Calu3 (cell line): ENCODE results near the gene PDE7B. TPM values are rescaled to one million over a fixed set of nuclear protein-coding genes. Genes with fewer than 3 reads are reported as not detected.

Source experiments
- BruUV-seq: library from RNA; stranded (reverse); fragments of 400-500 nt; replicated peaks from 2 replicates; lab custom pipeline; 2021; lab: Mats Ljungman, UMichigan
- CTCF ChIA-PET: fragments of 300-600 bp; sonication (Branson Sonifier 250); formaldehyde crosslinking; loops from one replicate; lab custom pipeline; 2022; ENCODE audit warnings: antibody characterized with exemption; lab: Charles Lee
- DNase-seq: peaks from one replicate; pipeline ENCODE4 v3.0.0; 2022
- H3K27ac Mint-ChIP-seq: one replicate; pipeline ENCODE4 v1.8.0; 2022; ENCODE audit warnings: mixed read lengths; ENCODE audit not compliant: unreplicated experiment
- H3K27me3 Mint-ChIP-seq: one replicate; pipeline ENCODE4 v1.8.0; 2022; ENCODE audit warnings: mixed read lengths; ENCODE audit not compliant: unreplicated experiment
- H3K36me3 Mint-ChIP-seq: one replicate; pipeline ENCODE4 v1.8.0; 2022; ENCODE audit warnings: mild to moderate bottlenecking, moderate library complexity, mixed read lengths; ENCODE audit not compliant: insufficient read depth, unreplicated experiment
- H3K4me1 Mint-ChIP-seq: one replicate; pipeline ENCODE4 v1.8.0; 2022; ENCODE audit warnings: mild to moderate bottlenecking, low read depth, mixed read lengths; ENCODE audit not compliant: unreplicated experiment
- H3K4me3 Mint-ChIP-seq: one replicate; pipeline ENCODE4 v1.8.0; 2022; ENCODE audit warnings: mild to moderate bottlenecking, low read depth, moderate library complexity, mixed read lengths; ENCODE audit not compliant: unreplicated experiment
- H3K9me3 Mint-ChIP-seq: one replicate; pipeline ENCODE4 v1.8.0; 2022; ENCODE audit warnings: low read depth, mixed read lengths; ENCODE audit not compliant: unreplicated experiment
- CTCF ChIP-seq: fragments of 200-600 bp; IDR thresholded peaks from one replicate; pipeline ENCODE4 v1.8.0; 2022; ENCODE audit warnings: antibody characterized with exemption; ENCODE audit not compliant: unreplicated experiment
- intact Hi-C: fragments of 100-400 bp; cut with micrococcal nuclease; formaldehyde crosslinking; loops from one replicate; pipeline ENCODE4 v1.10.0; 2022; ENCODE audit not compliant: unreplicated experiment
- total RNA-seq: library from RNA; stranded (reverse); gene quantifications from 2 replicates; pipeline ENCODE4 v1.2.3, GENCODE V29; 2022

The PDE7B gene
- total RNA-seq, 1 experiment from 2014 or later: 0.09 TPM

GRCh38 chr6:135883536-135883935 is 32.0 kb downstream of the PDE7B start:
- no TSS peak for BruUV-seq
- Mint-ChIP-seq H3K4me3 (no peak overlapping the region), H3K4me1 (peaks cover 8% of the 10 kb centered on the region), H3K27me3 (no peaks in the 10 kb centered on the region), H3K9me3 (no peaks in the 10 kb centered on the region), H3K27ac (no peak overlapping the region), H3K36me3 (no peaks in the 10 kb centered on the region)
- intact Hi-C loops: no loop called here
- DNase-seq: no peak
- CTCF ChIA-PET: no interaction called here
- no peak for TF ChIP-seq CTCF

GRCh38 chr6:135884136-135884535 is 32.6 kb downstream of the PDE7B start:
- H3K27me3 Mint-ChIP-seq: no peaks in the 10 kb centered on the region
- no peaks in the 10 kb centered on the region for H3K36me3 Mint-ChIP-seq
- no peaks in the 10 kb centered on the region for H3K9me3 Mint-ChIP-seq
- no TSS peak for BruUV-seq
- DNase-seq: no peak
- intact Hi-C loops: no loop called here
- no peak for TF ChIP-seq CTCF
- CTCF ChIA-PET: no interaction called here
- H3K4me1 Mint-ChIP-seq: peaks cover 8% of the 10 kb centered on the region
- H3K4me3 Mint-ChIP-seq: no peak overlapping the region
- no peak overlapping the region for H3K27ac Mint-ChIP-seq

- Mint-ChIP-seq H3K27ac (no peak overlapping the region), H3K36me3 (no peaks in the 10 kb centered on the region), H3K9me3 (no peaks in the 10 kb centered on the region), H3K4me3 (no peak overlapping the region), H3K27me3 (no peaks in the 10 kb centered on the region), H3K4me1 (no peaks in the 10 kb centered on the region)
- DNase-seq: no peak
- BruUV-seq: no TSS peak
- intact Hi-C loops: no loop called here
- CTCF ChIA-PET: no interaction called here
- TF ChIP-seq CTCF: no peak
These were observed 35.6 kb downstream of the PDE7B start for GRCh38 chr6:135887069-135887468.

GRCh38 chr6:135888818-135889217 is 37.3 kb downstream of the PDE7B start:
- H3K36me3 Mint-ChIP-seq: no peaks in the 10 kb centered on the region

More at GRCh38 chr6:135888818-135889217, 37.3 kb downstream of the PDE7B start:
- Mint-ChIP-seq H3K27ac (no peak overlapping the region), H3K27me3 (no peaks in the 10 kb centered on the region), H3K9me3 (no peaks in the 10 kb centered on the region), H3K4me3 (no peak overlapping the region), H3K4me1 (no peaks in the 10 kb centered on the region)
- no peak for DNase-seq
- CTCF ChIA-PET: no interaction called here
- no peak for TF ChIP-seq CTCF
- intact Hi-C loops: no loop called here
- no TSS peak for BruUV-seq
